NB4 (cell line): ENCODE measurements around the gene TRAPPC10.

Experiments used
- DNase-seq: peaks from one replicate; pipeline ENCODE4 v3.0.0; 2010; ENCODE audit warnings: low read depth
- H3K4me3 ChIP-seq: one replicate; pipeline ENCODE4 v1.5.1; 2011; ENCODE audit warnings: mild to moderate bottlenecking, low read depth, low read length, moderate library complexity
- CTCF ChIP-seq: IDR thresholded peaks from one replicate; pipeline ENCODE4 v1.5.1; 2012; ENCODE audit warnings: low read depth, low read length
- MYC ChIP-seq: IDR thresholded peaks from 2 replicates; pipeline ENCODE4 v1.6.1; 2011; ENCODE audit warnings: low read depth, low read length
- POLR2A ChIP-seq: IDR thresholded peaks from 2 replicates; pipeline ENCODE4 v1.6.1; 2011; ENCODE audit warnings: mild to moderate bottlenecking; ENCODE audit not compliant: insufficient read length; ENCODE audit errors: extremely low read depth
- TF ChIP-seq, protein P1 (sequence below): IDR thresholded peaks from 2 replicates; pipeline ENCODE4 v1.6.1; 2011; ENCODE audit warnings: low read depth, low read length

Gene TRAPPC10

DNA sequence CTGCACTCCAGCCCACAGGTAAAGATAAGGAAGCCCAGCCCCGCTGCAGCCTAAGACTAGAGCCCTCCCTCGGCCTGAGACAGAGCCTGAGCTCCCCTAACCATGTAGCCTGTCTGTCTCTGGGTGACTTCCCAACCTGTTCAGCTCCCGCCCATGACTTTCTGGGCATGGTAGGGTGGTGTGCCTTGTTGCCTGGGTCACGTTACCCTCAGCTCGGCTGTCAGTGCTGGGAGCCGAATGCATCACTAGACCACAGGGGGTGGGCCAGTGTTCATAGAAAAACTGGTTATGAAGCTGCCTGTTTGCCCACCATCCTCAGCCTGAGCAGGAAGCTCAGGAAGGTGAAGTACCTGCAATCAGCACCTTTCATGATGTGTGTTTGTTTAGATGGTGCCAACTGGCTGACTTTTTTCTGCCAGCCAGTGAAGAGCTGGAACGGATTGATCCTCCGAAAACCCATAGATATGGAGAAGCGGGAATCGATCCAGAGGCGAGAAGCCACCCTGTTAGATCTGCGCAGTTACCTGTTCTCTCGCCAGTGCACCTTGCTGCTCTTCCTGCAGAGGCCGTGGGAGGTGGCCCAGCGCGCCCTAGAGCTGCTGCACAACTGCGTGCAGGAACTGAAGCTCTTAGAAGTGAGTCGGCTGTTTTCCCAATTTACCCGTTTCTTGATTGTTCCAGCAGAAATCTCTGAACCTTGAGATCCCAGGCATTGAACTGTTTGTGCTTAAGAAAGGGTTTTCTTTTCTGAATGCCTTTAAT, 51.2 kb downstream of the TRAPPC10 start:
- TF ChIP-seq POLR2A, result no peak
- no peak for TF ChIP-seq MYC
- TF ChIP-seq, protein P1, sequence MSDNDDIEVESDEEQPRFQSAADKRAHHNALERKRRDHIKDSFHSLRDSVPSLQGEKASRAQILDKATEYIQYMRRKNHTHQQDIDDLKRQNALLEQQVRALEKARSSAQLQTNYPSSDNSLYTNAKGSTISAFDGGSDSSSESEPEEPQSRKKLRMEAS, result no peak
- no peak for TF ChIP-seq CTCF
- DNase-seq, result no peak

DNA sequence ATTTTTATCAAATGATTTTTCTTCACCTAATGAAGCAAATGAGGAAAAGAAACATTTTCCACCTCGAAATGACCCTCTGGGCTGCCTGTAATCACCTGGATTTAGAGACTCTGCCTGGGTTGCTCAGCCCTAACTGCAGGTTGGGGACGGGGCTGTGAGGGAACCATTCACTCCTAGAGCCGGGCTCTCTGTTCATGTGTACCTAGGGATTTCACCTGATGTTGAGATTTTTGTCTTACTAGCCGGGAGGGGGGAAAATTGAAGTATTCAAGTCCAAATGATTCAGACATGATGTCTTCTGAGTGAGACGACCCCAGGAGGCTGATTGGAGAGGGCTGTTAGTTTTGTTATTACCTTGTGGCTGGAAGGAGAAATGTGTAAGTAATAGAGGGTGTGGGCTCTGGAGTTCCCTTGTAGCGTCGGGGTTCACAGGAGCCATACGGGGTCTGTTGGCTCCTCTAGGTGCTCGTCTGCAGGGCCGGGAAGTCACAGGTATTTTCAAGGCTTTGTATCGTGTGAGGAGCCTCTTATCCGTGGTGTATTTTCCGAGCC, 52.8 kb downstream of the TRAPPC10 start:
- no peak for DNase-seq
- H3K4me3 ChIP-seq, result no peak overlapping the region
- TF ChIP-seq POLR2A (no peak), MYC (no peak), CTCF (no peak)
- TF ChIP-seq, protein P1, result no peak

More for the DNA sequence above, 51.2 kb downstream of the TRAPPC10 start:
- no peak overlapping the region for H3K4me3 ChIP-seq

DNA sequence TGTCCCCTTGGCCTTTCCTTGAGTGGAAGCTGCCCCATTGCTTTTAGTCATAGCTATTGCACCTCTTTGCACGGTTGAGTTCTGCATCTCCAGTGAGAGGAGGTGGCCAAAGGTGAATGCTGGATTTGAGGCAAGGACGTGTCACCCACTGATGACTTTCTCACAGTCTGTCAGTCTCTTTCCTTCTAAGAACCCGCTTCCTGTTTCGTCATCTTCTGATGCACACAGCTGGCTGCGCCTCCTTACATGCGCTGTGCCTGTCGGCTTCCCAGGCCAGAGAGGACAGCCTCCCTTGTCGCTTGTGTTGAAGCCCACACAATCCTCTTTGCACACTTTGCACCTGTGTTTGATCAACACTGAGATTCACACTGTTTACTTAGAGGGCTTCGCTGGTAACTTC, 53.3 kb downstream of the TRAPPC10 start:
- no peak overlapping the region for H3K4me3 ChIP-seq
- DNase-seq, result peak; percentile 82
- 0 out of 2 replicates have a peak, but pooled peaks have one; percentile 16 for TF ChIP-seq MYC
- TF ChIP-seq, protein P1, result peak; percentile 47; the same call in 1 of the 2 replicates
- TF ChIP-seq POLR2A, result no peak
- TF ChIP-seq CTCF, result no peak

GRCh38 chr21:44066116-44066515, 54.0 kb downstream of the TRAPPC10 start:
- no peak for DNase-seq
- no peak overlapping the region for H3K4me3 ChIP-seq
- TF ChIP-seq CTCF (no peak), POLR2A (no peak), MYC (no peak)
- TF ChIP-seq, protein P1, result no peak

GRCh38 chr21:44067011-44067839, 55.1 kb downstream of the TRAPPC10 start:
- H3K4me3 ChIP-seq, result no peak overlapping the region
- no peak for DNase-seq
- TF ChIP-seq MYC (no peak), CTCF (no peak), POLR2A (no peak)
- TF ChIP-seq, protein P1, result no peak
